Rectal smooth muscle tissue (tissue), 1 donor: ENCODE data around the gene ZNF532.

Experiments
- H3K27ac ChIP-seq: one replicate; pipeline ENCODE4 v1.7.0; 2013; ENCODE audit warnings: low read depth, low read length, inconsistent platforms
- H3K27me3 ChIP-seq: one replicate; pipeline ENCODE4 v1.7.0; 2013; ENCODE audit warnings: low read length; ENCODE audit not compliant: control insufficient read depth, insufficient read depth
- H3K36me3 ChIP-seq: one replicate; pipeline ENCODE4 v1.7.0; 2013; ENCODE audit warnings: low read length; ENCODE audit not compliant: control insufficient read depth, insufficient read depth
- H3K4me1 ChIP-seq: one replicate; pipeline ENCODE4 v1.7.0; 2013; ENCODE audit warnings: low read length; ENCODE audit not compliant: control insufficient read depth, insufficient read depth
- H3K4me3 ChIP-seq: one replicate; pipeline ENCODE4 v1.7.0; 2013; ENCODE audit warnings: low read length
- H3K9ac ChIP-seq: one replicate; pipeline ENCODE4 v1.7.0; 2013; ENCODE audit warnings: low read length

Gene ZNF532

GRCh38 chr18:58988600-58988999 is 123.9 kb downstream of the ZNF532 start:
- Histone ChIP-seq H3K27me3 (no peaks in the 10 kb centered on the region), H3K4me3 (no peak overlapping the region), H3K27ac (no peak overlapping the region), H3K36me3 (no peaks in the 10 kb centered on the region), H3K9ac (no peak overlapping the region), H3K4me1 (no peaks in the 10 kb centered on the region)

GRCh38 chr18:58989184-58989759 is 124.6 kb downstream of the ZNF532 start:
- Histone ChIP-seq H3K27me3 (no peaks in the 10 kb centered on the region), H3K9ac (no peak overlapping the region), H3K27ac (no peak overlapping the region), H3K36me3 (no peaks in the 10 kb centered on the region), H3K4me1 (no peaks in the 10 kb centered on the region), H3K4me3 (no peak overlapping the region)

GRCh38 chr18:58990720-58991119 is 126.0 kb downstream of the ZNF532 start:
- Histone ChIP-seq H3K4me3 (no peak overlapping the region), H3K27me3 (no peaks in the 10 kb centered on the region), H3K9ac (no peak overlapping the region), H3K27ac (no peak overlapping the region), H3K36me3 (no peaks in the 10 kb centered on the region), H3K4me1 (no peaks in the 10 kb centered on the region)

GRCh38 chr18:58991167-58991798 is 126.6 kb downstream of the ZNF532 start:
- H3K4me3 ChIP-seq, result no peak overlapping the region
- H3K27me3 ChIP-seq, result no peaks in the 10 kb centered on the region
- no peaks in the 10 kb centered on the region for H3K4me1 ChIP-seq
- H3K9ac ChIP-seq, result no peak overlapping the region
- H3K36me3 ChIP-seq, result no peaks in the 10 kb centered on the region
- H3K27ac ChIP-seq, result no peak overlapping the region

- Histone ChIP-seq H3K36me3 (no peaks in the 10 kb centered on the region), H3K9ac (no peak overlapping the region), H3K4me3 (no peak overlapping the region), H3K27ac (no peak overlapping the region), H3K4me1 (no peaks in the 10 kb centered on the region), H3K27me3 (no peaks in the 10 kb centered on the region)
Observed at GRCh38 chr18:58992301-58993231, 127.9 kb downstream of the ZNF532 start.

- no peaks in the 10 kb centered on the region for H3K4me1 ChIP-seq
- no peak overlapping the region for H3K9ac ChIP-seq
- H3K27ac ChIP-seq, result no peak overlapping the region
- H3K4me3 ChIP-seq, result no peak overlapping the region
- no peaks in the 10 kb centered on the region for H3K36me3 ChIP-seq
- no peaks in the 10 kb centered on the region for H3K27me3 ChIP-seq
Observed at GRCh38 chr18:58993260-58993659, 128.6 kb downstream of the ZNF532 start.

GRCh38 chr18:58995663-58996062 is 131.0 kb downstream of the ZNF532 start:
- no peaks in the 10 kb centered on the region for H3K36me3 ChIP-seq
- no peaks in the 10 kb centered on the region for H3K27me3 ChIP-seq
- H3K4me1 ChIP-seq, result no peaks in the 10 kb centered on the region

GRCh38 chr18:58996131-58996641 is 131.5 kb downstream of the ZNF532 start:
- no peak overlapping the region for H3K9ac ChIP-seq
- H3K36me3 ChIP-seq, result no peaks in the 10 kb centered on the region
- no peaks in the 10 kb centered on the region for H3K27me3 ChIP-seq
- H3K4me1 ChIP-seq, result no peaks in the 10 kb centered on the region
- no peak overlapping the region for H3K4me3 ChIP-seq
- no peak overlapping the region for H3K27ac ChIP-seq

More at GRCh38 chr18:58995663-58996062, 131.0 kb downstream of the ZNF532 start:
- Histone ChIP-seq H3K27ac (no peak overlapping the region), H3K4me3 (no peak overlapping the region), H3K9ac (no peak overlapping the region)

- H3K27me3 ChIP-seq, result no peaks in the 10 kb centered on the region
- no peak overlapping the region for H3K4me3 ChIP-seq
- H3K27ac ChIP-seq, result no peak overlapping the region
- no peak overlapping the region for H3K9ac ChIP-seq
- H3K4me1 ChIP-seq, result no peaks in the 10 kb centered on the region
- no peaks in the 10 kb centered on the region for H3K36me3 ChIP-seq
Observed at GRCh38 chr18:58996696-58997095, 132.0 kb downstream of the ZNF532 start.

- no peak overlapping the region for H3K9ac ChIP-seq
- H3K27me3 ChIP-seq, result no peaks in the 10 kb centered on the region
- H3K36me3 ChIP-seq, result no peaks in the 10 kb centered on the region
- no peak overlapping the region for H3K27ac ChIP-seq
- H3K4me1 ChIP-seq, result no peaks in the 10 kb centered on the region
- no peak overlapping the region for H3K4me3 ChIP-seq
Observed at GRCh38 chr18:58997811-58998337, 133.2 kb downstream of the ZNF532 start.

- Histone ChIP-seq H3K4me1 (no peaks in the 10 kb centered on the region), H3K4me3 (no peak overlapping the region), H3K9ac (no peak overlapping the region), H3K27ac (no peak overlapping the region), H3K36me3 (no peaks in the 10 kb centered on the region), H3K27me3 (no peaks in the 10 kb centered on the region)
Observed at GRCh38 chr18:58998401-58999203, 133.9 kb downstream of the ZNF532 start.
